ENCODE data around the gene AGAP1.

DNA sequence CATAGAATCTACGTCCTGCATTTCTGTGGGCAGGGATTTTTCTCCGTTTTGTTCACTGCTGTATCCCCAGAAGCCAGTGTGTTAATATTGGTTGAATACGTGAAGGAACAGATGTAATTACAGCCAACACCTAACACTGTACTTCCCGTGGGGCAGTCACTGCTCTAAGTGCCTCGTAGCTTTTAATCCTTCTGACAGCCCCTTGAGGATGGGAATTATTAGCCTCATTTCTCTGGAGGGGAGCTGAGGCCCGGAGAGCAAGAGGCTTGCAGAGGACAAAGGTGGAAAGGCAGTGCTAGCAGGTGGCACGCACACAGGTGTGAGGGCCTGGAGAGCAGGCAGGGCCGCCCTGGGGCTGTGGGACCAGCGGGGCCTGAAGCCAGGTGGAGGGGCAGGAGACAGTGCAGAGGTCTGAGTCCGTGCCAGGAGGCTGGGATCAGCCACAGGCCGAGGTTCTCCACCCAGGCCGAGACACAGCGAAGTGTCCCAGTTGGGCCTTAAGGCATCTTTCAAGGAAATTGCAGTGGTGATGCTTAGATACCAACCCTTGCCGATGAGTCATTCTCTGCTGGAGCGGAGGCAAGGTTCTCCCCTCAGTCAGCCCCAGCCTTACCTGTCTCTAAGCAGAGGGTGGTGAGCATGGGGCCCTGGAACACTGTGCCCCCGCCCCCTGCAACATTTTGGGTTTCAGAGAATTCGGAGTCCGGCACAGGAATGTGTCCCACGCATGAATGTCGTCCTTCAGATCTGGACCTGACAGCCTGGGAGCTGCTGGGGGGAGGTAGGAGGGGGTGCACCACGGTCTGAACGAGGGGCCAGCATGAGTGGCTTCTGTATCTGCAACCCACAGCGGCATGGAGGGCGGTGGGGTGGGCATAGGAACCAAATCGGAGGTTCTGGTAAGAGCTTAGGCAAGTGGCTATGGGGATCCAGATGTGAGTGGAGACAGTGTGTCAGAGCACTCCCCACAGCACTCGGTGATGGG, 551.7 kb downstream of the AGAP1 start:
- TF ChIP-seq POLR2A (IDR thresholded peaks at IDR 0.05; ENCODE audit: low read depth, low read length) (no peak), POLR2AphosphoS5 (IDR thresholded peaks at IDR 0.05; ENCODE audit: low read depth, low read length) (no peak)

All from GM12892 (cell line).